Stimulated activated CD8-positive, alpha-beta memory T cell treated with anti-CD3 and anti-CD28 coated beads, Interleukin-15, amount 100 ng/mL, for 48 hours (primary cell): ENCODE measurements around the gene COL4A3.
"Not testable (repeated sequence)": the region's sequence is repeated elsewhere in the genome, so short reads cannot be mapped to it uniquely, and the experiment has no call there.

Experiments used
- DNase-seq, 2 donors: peaks; one replicate each; pipeline ENCODE4 v3.0.0-alpha.2; 2020; ENCODE audit warnings: low read depth in 2 of 2

COL4A3 gene

DNA sequence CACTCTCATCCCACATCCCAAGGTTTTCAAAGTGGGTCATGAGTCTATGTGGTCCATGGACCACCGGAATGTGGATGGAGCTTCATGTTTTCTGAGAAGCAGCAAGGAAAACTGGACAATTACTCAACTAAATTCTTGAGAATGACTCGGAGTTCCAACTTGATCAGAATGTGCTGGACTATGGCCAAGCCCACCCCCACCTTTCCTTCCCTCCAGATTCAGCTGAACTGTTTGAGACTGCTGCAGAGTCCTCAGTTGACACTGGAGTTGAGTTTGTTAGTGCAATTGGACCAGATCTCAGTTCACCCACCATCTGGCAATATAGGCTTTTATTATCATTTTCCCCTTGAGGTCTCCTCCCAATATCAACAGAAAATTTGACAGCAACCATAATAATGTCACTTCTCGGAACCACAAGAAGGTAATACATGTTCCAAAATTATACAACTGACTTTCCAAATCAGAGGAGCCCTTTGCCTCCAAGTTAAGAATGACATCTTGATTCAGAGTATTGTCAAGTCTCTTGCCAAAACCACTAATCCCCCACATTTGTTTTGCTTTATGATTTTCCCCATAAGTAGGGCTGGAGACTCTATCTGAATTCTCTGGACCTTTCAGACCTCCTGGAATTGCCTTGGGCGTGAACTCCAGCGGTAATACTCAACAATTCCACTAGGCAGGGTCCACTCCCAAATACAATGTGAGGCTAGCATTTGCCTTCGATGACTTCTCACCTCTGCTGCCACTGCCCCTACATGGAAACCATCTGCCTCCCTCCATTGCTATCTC is 9.2 kb upstream of the COL4A3 start:
- no peak for DNase-seq

DNA sequence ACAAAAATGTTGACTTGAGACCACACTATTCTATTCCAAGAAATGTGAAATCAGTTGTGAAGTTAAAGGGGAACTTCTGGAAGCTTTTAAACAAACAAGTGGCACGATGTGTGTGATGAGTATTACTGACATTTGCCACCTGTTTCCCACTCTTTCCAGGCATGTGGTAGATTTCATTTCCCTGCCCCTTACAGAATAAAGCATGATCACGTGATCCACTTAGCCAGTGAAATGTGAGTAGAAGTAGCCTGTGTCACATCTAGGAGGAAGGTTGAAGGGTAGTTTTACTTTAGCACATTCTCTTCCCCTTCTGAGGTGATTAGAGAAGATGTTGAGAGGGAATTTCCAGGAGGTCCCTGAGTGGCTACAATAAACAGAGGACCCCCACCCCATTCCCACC is 4.3 kb upstream of the COL4A3 start:
- DNase-seq, result no peak

DNA sequence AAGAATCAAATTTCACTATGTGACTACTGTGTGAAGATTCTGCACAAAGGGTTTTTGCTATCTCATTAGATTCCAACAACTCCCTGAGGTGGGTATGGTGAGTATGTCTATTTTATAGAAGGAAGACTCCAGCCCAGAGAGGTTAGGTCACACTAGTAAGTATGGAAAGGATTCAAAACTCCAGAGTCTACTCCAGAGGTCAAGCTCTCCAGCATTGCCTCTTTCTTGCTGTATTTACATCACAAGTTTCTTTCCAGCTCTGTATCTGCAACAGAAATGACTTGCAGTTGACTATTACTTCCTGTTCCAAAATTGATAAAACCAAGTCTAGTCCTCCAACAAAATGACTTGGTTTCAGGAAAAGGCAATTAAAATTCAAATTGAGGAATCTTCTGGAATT is 2.5 kb upstream of the COL4A3 start:
- no peak for DNase-seq

DNA sequence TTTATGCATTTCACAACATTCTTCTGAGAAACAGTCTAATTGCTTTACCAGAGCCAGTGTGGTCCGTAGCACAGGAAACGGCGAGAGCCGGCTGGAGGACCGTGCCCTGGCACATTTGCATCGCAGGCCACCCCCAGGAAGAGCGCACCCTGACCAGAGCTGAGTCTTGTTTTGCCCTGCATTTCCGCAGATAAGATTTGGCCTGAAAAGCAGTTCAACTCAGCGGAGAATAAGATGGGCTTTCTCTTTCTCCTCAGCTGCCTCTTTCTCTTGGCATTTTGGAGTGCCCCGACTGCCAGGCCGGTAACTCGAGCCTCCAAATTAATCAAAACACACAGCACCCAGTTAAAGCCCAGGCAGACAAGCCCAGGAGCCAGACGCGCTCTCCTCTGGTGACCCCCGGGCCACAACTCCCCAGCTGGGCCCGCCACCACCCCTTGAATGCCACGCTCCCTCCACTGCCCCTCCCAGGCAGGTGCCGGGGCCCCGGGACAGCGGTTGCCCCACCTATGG is 883 bp upstream of the COL4A3 start:
- no peak for DNase-seq

DNA sequence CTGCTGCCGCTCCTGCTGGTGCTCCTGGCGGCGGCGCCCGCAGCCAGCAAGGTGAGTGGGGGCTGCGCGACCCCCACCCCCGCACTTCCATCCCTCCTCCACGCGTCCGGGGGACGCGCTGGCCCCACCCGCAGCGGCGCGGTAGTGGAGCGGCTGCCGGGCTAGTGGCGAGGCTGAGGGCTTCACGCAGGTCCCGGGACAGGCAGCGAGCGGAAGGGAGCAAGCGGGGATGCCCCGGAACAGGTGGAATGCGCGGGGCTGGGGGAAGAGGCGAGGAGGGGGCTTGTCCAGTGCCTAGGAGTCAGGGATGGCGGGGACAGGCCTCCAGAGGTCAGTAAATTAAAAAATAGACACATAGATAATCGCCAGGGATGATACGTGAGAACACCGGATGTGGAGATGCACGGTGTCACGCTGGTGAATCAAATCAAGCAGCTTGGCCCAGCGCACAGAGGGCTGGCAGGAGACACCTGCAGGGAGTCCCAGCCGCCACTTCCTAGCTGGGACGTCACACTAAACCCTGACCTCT is 403 bp downstream of the COL4A3 start:
- peak in 1 of 2 donors; percentile 2 for DNase-seq

GRCh38 chr2:227171779-227172178 is 7.4 kb downstream of the COL4A3 start:
- DNase-seq, result not testable (repeated sequence)

- DNase-seq, result no peak
These were observed 13.3 kb downstream of the COL4A3 start for GRCh38 chr2:227177592-227178336.

GRCh38 chr2:227179988-227180685 is 15.7 kb downstream of the COL4A3 start:
- no peak for DNase-seq

DNA sequence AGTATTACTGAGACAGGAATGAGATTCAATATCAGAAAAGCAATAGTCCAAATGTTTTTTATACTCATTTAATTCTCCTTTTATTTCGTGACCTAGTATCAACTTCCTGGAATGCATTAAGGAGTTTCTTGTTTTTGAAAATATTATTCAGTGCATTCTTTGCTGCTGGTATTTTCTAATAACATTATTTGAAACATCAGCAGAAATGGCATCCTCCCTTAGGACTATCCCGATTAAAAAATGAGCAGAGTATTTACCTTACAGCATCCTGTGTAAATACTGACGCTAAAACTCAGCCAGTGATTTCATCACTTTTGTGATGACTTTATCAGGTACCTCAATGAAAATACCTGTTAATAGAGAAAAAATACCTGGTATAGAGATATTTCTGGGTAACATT is 16.3 kb downstream of the COL4A3 start:
- DNase-seq, result no peak

DNA sequence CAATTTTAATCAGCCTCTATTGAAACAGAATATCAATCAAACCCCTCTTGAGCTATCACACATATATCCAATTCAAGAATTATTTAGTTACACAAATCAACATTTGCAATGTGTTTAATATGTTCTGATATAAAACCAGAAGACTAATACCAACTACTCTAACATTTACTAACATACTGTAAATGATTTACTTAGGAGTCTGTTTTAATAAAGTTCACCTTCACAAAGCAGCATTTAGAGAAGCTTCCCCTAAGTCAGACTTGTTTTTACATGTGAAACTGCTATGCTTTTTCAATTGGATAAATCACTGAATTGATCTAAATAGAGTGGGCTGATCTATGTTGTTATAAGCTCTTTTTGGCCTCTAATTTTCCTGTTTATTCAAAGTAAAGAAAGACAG is 18.3 kb downstream of the COL4A3 start:
- DNase-seq, result no peak

- DNase-seq, result no peak
These were observed 19.4 kb downstream of the COL4A3 start for GRCh38 chr2:227183657-227184367.

DNA sequence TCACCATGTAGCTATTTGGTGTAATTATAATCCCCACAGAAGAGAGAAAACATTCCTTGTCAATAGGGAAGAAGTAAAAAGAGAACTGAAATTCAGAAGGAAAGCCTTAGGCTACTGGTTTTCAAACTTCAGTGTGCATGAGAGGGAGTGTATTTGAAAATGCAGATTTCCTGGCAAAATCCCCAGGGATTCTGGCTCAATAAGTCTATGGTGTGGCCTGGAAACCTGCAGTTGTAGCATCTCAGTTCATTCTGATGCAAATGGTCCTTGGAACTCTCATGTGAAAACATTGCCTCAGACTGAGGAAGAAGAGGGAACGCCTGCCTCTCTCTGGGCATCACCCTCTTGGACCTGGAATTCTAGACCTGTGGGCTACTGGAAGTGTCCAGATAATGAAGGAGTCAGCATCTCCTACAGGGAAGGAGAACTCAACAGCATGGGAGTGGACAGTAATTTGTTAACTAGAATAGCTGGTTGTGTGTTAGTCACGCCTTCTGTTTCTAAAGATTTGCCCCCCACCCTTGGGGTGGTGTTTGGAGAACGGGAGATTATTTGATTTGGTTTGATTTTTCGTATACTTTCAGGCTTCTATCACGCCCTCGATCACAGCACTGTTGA is 21.3 kb downstream of the COL4A3 start:
- DNase-seq, result no peak

GRCh38 chr2:227186751-227187150 is 22.3 kb downstream of the COL4A3 start:
- no peak for DNase-seq

DNA sequence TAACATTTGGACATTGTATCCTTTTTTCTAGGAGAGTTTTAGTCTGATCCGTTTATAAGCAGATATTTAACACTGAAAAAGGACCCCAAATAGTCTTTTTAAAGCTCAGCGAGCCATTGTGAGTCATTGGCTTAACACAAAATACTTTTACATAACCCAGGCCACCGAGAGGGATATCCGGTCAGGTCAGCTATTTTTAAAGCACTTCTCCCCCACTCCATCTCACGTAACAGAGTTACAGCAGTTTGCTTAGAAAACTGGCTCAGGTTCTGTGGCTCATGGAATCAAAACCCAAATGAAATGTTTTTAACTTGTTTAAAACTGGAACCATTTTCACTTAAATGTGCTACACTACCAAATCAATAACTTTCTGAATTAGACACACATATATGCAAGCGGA is 23.9 kb downstream of the COL4A3 start:
- no peak for DNase-seq

DNA sequence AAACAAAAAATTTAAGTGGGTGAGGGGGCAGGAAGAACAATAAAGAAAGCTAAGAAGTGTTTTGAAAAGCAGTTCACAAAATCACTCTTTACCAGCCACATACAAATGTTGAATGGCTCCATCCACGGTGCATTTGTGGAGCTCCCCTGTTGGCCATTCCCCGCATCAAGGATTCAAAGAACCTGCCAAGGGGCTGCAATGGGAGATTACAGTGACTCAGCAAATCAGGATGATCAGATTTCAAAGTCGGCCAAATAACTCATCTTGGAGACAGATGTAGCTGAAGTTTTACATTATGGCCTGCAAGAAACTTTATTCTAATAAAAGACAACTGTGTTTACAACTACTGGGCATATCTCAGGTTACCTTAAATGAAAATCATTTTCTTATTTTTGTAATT is 26.9 kb downstream of the COL4A3 start:
- DNase-seq, result no peak

DNA sequence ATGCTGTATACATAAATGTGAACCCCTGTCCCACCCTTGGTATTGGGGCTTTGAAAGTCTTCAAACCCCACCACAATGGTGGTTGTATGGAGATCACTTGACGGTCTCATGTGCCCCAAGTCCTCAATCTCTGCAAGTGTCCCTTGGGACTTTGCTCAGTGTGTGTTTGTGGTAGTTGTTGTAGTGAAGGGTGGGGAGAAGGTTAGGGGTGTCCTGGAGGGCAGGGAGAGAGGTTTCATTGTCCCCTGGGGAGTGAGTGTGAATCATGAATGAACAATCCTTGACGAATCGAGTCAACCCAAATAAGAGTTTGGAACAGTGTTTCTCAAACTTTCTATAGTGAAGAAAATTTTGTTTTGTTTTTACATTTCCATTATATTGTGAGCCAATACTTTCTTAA is 28.1 kb downstream of the COL4A3 start:
- DNase-seq, result no peak

DNA sequence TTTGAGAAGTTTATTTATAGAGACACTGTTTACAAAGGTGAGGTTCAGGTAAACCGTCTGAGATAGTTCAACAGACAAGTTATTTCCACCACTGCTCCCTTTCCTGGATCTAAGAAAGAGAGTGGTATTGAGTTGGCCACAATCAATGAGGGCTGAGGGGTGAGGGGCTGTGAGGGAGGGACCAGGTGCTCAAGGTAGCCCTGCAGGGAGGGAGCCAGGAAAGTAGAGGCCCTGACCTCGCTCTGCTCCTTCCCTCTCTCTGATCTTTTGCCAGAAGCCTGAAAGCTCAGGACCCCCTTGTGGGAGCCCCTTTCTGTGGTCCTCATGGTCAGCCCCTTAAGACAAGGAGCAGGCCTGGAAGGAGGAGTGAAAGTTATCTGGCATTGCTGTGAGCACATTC is 29.8 kb downstream of the COL4A3 start:
- no peak for DNase-seq

DNA sequence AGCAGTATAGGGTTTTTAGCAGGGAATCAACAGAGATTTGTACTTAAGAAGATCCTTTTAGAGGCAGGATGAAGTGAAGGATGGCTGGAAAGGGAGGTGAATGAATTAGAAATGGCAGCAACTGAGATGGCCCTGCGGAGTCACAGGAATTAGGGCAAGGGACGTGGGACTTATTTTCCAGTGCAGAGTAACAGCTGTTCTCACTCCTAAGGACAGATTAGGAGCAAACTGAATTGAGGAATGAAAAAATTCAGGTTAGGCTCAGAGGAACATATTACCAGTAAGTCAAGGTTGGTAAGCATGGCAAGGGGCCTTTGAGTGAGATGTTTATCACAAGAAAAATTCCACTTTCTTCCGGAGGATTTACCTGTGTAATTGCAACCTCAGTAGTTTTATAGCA is 34.4 kb downstream of the COL4A3 start:
- no peak for DNase-seq

- DNase-seq, result no peak
These were observed 37.3 kb downstream of the COL4A3 start for GRCh38 chr2:227201771-227202170.

GRCh38 chr2:227204452-227204851 is 40.0 kb downstream of the COL4A3 start:
- no peak for DNase-seq

GRCh38 chr2:227205701-227206100 is 41.3 kb downstream of the COL4A3 start:
- no peak for DNase-seq
